HG03095 (cell line): Measurements from ENCODE around the gene TERC.
A peak's percentile ranks its signal among the peaks of the same experiment; 100 is the strongest.

Experiments used
- ATAC-seq: cut with Tn5 transposase; IDR thresholded peaks from one replicate; pipeline ENCODE4 v1.9.1; 2021; ENCODE audit warnings: moderate library complexity; ENCODE audit not compliant: unreplicated experiment

TERC gene

DNA sequence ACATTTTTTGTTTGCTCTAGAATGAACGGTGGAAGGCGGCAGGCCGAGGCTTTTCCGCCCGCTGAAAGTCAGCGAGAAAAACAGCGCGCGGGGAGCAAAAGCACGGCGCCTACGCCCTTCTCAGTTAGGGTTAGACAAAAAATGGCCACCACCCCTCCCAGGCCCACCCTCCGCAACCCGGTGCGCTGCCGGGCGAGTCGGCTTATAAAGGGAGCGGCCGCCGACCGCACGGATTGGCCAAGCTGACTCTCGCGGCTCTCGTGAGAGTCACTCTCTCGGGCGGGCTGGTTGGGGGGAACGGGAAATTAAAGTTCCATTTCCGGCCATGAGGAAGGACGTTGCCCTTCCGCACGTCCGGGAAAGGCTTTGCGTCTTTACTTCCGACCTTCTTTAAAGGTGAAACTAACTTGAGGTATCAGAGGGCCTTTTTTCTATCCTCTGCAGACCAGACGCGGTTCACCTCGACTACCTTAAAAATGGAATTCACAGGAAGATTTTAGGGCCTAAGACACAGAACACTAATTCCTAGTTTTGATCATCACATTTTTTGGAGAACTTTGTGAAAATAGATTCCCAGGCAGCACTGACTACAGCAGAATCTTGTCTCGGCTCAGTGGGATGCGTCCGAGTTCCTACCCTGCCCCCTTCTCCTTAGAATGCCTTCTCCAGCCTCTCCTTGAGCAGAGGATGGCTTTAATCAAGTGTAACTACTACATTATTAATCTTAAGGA is at the start of gene TERC:
Gene TERC, minus strand, starts transcription at position 179 of the 731 bp plus-strand sequence.
- peak; percentile 66 for ATAC-seq

DNA sequence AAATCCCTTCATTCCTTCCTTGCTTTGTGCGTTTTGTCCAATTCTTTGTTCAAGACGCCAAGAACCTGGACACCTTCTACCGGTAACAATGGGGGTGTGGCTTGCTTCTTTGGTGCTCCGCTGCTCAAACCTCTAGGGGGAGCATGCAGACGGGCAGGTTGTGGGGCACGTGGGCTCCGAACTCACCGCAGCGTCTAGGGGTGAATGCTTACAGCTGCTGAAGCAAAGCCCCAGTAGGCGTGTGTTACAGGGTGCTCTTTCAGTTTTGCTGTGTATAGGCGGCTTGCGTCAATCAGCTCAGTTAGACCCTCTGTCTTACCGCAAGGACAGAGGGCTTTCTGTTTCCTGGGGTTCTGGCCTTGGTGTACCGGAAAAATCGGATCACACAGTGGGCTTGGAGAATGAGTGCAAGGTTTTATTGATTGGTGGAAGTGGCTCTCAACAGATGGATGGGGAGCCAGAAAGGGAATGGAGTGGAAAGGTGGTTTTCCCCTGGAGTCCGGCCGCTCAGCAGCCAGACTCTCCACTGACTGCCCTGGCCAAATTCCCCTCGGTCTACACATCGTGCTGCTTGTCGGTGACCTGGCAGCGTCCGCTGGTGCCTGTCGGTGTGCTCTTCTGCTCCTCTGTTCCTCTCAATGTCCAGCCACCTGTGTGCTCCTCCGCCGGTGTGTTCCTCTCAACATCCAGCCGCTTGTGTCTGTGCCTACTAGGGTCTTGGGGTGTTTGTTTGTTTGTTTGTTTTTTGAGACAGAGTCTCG is 49.1 kb upstream of the TERC start:
- peak; percentile 86 for ATAC-seq

DNA sequence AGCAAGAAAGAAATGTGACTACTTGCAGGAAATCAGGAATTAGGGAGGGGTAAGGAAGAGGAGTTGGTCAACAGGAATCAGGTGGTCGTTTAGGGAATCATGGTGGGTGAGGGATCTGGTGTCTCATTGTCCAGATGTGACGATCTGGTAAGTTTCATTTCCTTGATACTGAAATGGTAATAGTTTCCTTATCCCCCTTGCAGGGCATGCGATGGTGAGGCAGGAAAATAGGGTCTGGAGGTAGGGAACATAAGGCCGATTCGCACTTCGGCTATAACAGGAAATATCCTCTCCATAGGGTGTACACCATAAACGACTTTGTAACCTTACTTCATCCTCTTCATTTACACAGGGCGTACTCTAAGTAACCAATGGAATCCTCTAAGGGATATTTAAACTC is 48.4 kb upstream of the TERC start:
- no peak for ATAC-seq

DNA sequence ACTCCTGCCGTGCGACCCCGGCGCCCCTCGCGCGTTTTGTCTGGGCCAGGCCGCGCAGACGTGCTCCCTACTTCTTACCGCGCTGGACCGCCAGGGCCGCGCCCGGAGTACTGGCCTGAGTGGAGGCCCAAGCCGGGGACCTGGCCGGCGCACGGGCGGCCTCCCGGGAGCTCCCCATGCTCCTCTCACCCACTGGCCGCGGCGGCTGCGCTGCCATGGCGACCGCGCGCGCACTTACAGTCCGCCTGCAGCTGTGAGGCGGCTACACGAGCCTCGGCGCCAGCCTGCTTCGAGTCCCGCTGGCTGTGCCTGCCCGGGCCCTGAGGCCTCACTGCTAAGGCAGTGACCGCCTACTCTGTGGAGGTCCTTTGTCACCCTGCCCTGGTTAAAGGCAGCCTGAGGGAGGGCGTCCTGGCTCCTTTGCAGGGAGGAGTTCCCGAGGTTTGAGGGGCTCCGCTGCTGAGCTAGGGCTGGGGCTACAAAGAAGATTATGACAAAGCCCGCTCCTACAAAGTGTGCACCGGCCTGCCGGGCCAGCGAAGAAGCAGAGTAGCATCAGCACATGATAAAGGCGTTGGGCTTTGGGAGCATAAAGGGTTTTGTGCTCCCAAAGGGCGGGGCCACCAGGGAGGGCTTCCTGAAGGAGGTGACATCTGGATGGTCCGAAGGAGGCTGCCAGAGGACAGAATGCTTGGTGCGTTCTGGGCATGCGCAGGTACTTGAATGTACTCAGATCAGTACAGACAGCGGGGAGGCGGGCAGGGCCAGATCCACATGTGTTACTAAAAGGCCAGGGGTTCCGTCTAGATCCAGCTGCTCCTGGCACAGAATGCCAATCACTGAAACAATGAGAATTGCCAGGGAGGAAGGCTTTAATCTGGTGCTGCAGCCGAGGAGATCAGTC is 47.7 kb upstream of the TERC start, which contains the start of the genes LRRC34 and LRRIQ4:
Gene LRRC34, minus strand, starts transcription at position 573 of the 904 bp plus-strand sequence. Its CDS starts 356 bp downstream, at position 217.
Gene LRRIQ4, plus strand, starts transcription at position 539 of the 904 bp plus-strand sequence. CDS start 9,052 bp downstream, outside the sequence.
- ATAC-seq = peak; percentile 58

DNA sequence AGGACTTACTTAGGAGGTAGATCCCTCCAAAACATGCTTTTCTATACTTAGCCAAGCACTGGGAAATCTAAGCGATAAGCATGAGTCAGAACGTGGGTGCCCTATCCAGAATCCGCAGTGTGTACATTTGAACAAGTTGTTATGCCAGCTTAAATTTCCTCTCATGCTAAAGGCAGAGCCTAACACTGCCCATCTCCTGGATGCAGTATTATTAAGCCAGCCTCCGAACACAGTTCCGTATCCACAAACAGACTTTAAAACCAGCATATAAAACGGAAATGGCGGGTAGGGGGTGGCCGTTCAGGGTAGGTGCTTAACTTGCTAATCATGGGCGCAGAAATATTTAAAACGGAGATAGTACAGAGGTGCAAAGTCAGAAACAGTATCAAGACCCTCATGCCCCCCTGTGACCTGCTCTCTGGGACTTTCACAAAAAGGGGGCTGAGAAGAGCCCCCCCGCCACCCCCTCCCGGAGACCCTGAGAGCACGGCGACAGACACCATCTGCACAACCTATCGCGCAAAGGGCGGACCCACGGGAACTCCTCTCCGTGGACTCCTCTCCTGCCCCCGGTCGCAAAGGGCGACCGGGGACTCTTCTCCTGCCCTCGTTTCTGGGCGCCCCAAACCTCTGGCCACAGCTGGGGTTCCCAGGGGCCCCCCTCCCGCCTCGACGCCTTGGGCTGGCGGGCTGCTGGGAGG is 46.9 kb upstream of the TERC start:
- no peak for ATAC-seq

DNA sequence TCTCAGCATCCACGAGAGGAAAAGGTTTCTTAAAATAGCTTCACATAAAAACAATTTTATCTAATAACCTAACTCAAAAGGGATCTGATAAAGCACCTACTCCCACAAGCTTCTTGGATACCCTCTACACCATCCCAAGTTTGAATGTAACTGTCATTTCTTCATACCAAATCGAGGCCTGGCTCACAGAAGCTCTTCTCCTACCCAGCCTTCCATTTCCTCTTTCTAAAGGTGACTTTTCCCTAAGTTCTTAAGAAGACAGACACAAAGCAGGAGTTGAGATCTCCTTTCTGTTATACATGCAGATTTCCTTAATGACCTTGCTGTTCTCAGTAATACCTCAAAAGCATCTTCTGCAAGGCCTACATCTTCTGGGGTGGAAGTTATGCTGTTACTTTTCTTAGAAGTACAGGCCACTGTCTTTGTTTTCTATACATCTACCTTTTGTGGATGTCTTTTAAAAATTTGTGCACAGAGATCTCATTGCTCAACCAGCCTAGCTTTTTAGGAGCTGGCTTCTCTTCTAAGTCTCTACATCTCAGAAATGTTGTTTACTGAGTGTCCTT is 44.5 kb upstream of the TERC start:
- no peak for ATAC-seq

DNA sequence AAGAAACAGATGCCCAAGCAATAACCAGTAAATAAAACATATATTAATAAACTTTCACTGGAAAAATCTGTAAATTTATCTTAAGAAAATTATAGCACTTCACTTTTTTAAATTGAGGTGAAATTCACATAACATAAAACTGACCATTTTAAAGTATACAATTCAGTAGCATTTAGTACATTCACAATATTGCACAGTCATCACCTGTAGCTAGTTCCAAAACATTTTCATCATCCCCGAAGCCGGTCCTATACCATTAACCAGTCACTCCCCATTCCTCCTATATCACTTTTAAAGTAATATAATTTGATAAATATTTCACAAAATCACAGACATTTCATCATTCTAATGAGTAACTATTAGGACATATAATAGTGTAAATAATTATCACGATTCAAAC is 39.8 kb upstream of the TERC start:
- ATAC-seq = no peak

DNA sequence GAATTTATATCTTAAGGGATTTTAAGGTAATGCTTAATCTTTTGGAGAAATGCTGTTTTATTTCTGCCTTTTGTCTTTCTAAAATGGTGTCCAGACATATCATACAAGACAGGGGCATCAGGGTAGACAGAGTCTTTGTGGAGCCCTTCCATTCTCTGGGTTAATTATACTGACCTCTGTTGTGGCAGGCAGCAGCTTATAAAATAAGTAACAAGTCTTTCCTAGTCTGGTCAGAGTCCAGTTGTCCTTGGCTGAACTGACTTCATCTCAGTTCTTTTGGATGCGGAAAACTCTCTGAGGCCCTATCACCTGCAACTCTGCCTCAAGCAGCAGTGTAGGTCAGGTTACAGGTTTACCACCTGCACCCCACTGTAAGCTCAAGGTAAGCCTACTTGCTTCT is 27.5 kb upstream of the TERC start:
- ATAC-seq = no peak

DNA sequence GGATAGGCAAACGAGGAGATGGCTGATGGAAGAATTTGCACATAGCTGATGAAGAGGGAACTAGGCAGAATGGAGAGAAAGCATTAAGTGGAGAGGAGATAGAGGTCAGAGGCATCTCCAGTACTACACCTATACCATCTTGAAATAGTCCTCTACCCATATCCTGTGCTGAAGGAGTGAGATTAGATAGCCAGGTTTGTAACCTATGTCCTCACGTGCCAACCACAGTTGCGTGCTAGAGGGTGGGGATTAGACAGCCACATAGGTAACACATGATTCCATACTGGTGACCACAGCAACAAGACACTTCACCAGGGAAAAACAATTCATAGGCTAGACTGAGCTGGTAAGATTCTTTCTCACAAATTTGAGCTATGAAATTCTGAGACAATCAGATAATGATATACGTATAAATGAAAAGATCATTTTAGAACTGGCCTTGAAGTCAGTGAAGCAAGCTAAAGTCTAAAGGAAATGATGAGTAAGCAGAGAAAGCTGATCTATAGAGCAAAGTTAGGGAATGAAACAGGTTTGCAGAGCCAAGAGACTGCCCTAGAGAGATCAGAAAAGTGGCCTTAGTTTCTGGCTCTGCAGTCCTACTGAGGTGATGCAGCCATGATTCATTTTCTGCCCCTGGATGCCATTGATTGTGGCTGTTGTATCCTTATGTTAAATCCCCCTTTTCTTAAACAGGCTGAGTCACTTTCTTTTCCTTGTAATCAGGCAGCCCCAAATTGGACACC is 26.0 kb upstream of the TERC start:
- ATAC-seq = no peak

DNA sequence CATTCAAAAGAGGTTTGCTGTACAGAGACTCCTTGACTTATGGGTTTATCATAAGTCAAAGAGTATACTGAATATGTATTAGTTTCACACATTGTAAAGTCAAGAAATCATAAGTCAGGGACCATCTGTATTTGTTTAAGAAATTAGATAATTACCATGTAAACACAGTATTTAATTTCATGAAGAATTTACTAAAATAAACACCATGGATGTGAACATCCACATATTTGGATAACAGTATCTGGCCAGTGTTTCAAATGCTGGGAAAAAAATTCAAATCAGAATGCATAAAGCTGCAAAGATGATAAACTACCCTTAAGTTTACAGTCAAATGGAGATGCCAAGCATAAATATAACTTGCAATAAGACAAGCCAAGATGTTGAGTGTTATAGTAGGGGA is 25.4 kb upstream of the TERC start:
- ATAC-seq = no peak

DNA sequence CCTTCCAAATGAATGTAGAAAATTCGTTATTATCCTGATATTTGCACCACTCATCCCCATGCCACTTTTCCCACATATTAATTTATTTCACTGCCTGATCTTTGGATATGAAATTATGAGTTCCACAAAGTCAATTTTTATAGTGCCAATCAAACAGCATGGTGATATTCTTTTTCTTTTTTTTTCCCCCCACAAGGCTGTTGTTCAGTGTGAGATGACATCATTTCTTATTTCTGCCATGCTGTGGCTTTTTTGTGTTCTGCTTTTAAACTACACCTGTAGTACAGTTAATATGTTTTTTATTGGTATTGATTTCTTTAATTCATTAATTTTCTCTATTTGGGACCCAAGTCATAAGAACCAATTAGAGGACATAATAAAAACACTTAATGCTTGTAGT is 22.9 kb upstream of the TERC start:
- no peak for ATAC-seq

DNA sequence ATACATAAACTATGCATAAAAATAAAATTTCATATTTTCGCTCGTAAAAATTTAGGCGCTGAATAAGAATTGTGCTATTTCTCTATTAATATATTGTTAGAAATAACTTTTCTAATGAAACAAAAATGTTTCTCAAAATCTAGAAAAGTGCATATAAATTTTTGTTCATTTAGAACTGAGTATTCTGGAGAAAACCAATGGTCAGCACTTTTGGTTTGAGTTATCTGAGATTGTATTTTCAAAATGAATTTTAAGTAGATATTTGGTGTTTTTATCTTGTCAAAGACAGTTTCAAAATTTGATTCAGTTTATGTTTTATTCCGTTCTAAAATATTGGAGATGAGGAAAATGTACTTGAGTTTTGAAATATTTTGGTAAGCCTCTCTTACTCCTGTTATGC is 22.3 kb upstream of the TERC start:
- ATAC-seq = no peak

DNA sequence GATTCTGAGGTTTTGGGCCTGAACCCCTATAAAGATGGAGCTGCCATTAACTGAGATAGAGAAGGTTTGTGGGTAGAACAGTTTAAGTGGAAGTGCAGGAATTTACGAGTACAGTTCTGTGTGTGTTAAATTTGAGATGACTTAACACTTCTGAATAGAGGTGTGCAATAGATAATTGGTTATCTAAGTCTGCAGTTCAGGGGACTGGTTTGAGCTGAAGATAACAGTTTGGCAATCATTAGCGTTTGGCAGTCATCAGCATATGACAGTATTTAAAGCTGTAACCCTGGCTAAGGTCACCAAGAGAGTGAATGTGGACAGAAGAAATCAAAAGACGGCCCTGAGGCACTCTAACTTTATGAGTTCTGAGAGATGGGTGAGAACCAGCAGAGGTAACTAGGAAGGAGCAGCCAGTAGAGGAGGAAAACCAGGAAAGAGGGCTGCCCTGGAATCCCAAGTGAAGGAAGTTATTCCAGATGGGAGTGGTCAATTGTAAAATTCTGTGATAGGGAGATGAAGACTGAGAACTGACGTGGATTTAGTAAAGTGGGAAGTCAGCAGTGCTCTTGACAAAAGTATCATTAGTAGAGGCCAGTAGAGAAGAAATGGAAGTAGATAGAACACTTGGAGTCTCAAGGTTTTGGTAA is 16.5 kb upstream of the TERC start:
- ATAC-seq = no peak

DNA sequence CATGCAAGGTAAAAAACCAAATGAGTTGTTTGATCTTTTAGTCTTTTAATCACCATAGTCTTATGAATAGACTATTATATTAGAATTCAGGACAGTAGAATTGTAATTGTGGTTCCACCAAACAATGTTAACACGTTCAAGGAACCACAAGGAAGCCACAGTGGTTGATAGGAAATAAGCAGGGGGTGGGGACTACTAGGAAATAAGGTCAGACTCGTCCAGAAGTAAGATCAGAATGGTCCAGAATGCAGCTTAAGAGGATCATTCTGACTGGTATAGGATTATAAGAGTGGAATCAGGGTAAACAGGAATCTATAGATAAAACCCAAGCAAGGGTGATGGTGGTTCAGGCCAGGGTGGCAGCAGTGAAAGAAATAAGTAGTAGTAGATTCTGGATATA is 15.9 kb upstream of the TERC start:
- no peak for ATAC-seq

DNA sequence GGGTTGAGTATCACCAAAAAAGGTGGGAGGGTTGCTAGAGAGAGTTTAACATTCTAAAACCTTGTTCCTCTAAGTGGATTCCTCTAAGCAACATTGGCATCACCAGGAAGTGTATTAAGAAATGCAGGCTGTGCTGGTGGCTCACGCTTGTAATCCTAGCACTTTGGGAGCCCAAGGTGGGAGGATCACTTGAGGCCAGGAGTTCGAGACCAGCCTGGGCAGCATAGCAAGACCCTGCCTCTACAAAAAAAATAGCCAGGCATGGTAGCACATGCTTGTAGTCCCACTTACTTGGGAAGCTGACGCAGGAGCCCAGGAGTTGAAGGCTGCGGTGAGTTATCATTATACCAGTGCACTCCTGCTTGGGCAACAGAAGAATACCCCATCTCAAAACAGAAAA is 13.0 kb upstream of the TERC start:
- ATAC-seq = no peak

DNA sequence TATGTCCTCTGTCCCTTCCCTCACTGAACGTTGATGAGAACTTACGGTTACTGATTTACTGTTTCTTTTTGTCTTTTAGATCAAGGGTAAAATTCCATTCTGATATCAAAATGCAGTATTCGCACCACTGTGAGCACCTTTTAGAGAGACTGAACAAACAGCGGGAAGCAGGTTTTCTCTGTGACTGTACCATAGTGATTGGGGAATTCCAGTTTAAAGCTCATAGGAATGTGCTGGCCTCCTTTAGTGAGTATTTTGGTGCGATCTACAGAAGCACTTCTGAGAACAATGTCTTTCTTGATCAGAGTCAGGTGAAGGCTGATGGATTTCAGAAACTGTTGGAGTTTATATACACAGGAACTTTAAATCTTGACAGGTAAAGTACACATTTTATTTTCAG is 9.3 kb upstream of the TERC start:
- no peak for ATAC-seq

DNA sequence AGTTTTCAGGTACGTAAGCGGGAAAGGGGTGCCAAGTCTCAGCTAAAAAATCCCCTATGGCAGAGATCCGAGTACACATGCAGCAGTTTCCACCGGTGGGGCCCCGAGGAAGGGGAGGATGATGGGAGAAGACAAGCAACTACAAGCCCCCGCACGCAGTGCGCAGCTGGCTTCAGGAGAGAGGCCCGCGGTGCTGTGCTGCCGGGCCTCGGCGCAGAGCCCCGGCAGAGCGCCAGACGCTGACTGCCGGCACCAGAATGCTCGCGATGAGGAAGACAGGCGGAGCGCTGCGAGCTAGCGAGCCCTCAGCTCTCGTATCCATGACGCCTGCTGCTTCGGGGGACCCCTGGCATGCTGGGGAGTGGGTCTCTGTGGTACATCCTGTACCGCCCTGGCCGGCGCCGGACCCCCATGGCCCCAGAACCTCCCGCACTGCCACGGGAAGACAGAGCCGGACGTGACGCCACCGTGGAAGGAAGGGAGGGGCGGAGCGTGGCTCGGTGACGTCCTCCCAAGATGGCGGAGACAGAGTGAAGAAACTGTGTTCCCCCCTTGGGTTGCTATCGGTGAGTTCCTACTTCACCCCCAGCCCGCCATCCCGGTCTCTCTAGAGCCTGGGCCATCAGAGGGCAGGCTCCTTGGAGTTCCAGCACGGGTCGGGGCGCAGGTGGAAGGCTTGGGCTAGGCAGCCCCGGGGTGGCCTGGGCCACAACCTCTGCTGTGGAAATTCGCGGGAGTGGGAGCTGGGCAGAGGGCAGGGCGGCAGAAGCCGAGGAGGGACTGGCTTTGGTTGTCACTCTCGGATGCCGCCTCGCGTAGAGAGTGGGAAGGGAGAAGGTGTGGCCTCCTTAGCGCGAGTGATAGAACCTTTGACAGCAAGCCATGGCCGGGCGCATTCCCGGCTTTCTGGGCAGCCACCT is 8.3 kb upstream of the TERC start, which contains the start of gene MYNN:
Gene MYNN, plus strand, starts transcription at position 500 of the 920 bp plus-strand sequence. CDS start 900 bp downstream, outside the sequence.
- ATAC-seq = peak; percentile 86
